ENCODE measurements around the gene SLC39A9. TPM values are rescaled to one million over a fixed set of nuclear protein-coding genes. Genes with fewer than 3 reads are reported as not detected.
"Not testable (repeated sequence)": the region's sequence is repeated elsewhere in the genome, so short reads cannot be mapped to it uniquely, and the experiment has no call there.

The SLC39A9 gene
- total RNA-seq, 4 donors from 2014 or later: 64.9 to 101 (median 81.3) TPM

- H3K27me3 ChIP-seq: no peaks in the 10 kb centered on the region
- 98 to 100% methylated on average over 2 of the region's 2 CpGs for WGBS, 2 donors
- H3K36me3 ChIP-seq: peaks cover 12 to 18% of the 10 kb centered on the region in 2 donors
- intact Hi-C loops (cut with DNase I): no loop called here
- no peaks in the 10 kb centered on the region for H3K4me1 ChIP-seq
- H3K9me3 ChIP-seq: no peaks in the 10 kb centered on the region
- no peak overlapping the region for H3K27ac ChIP-seq
- no peak for DNase-seq
- no peak for TF ChIP-seq CTCF (IDR thresholded peaks at IDR 0.05)
- TF ChIP-seq POLR2A (IDR thresholded peaks at IDR 0.05): no peak
- H3K4me3 ChIP-seq (replicated peaks in 1 of 3): no peak overlapping the region
Observed at GRCh38 chr14:69378274-69378673, 20.2 kb upstream of the SLC39A9 start.

GRCh38 chr14:69387311-69387710, 11.2 kb upstream of the SLC39A9 start:
- H3K9me3 ChIP-seq: no peaks in the 10 kb centered on the region

GRCh38 chr14:69391400-69391799, 7.1 kb upstream of the SLC39A9 start:
- not testable (repeated sequence) for H3K27ac ChIP-seq; H3K9me3 ChIP-seq; H3K4me3 ChIP-seq (replicated peaks in 1 of 3); DNase-seq; H3K27me3 ChIP-seq; H3K4me1 ChIP-seq
- WGBS, 2 donors: 92 to 94% methylated on average over 8 of the region's 8 CpGs
- intact Hi-C loops (cut with DNase I): loop anchor here (10.0 kb wide), 1 partner anchor 373 kb away; the partner anchor contains the start of gene SRSF5
- peaks cover 29 to 43% of the 10 kb centered on the region in 2 donors for H3K36me3 ChIP-seq

More at GRCh38 chr14:69387311-69387710, 11.2 kb upstream of the SLC39A9 start:
- intact Hi-C loops (cut with DNase I): no loop called here
- TF ChIP-seq POLR2A (IDR thresholded peaks at IDR 0.05) (no peak), CTCF (IDR thresholded peaks at IDR 0.05) (no peak)
- Histone ChIP-seq H3K4me3 (replicated peaks in 1 of 3) (no peak overlapping the region), H3K27me3 (no peaks in the 10 kb centered on the region), H3K4me1 (no peaks in the 10 kb centered on the region), H3K36me3 (peaks cover 11 to 30% of the 10 kb centered on the region in 2 donors), H3K27ac (no peak overlapping the region)
- no peak for DNase-seq
- 79 to 83% methylated on average over 3 of the region's 3 CpGs for WGBS, 2 donors

- Histone ChIP-seq H3K4me3 (replicated peaks in 1 of 3) (no peak overlapping the region), H3K27me3 (no peaks in the 10 kb centered on the region), H3K9me3 (no peaks in the 10 kb centered on the region), H3K36me3 (peaks cover 29 to 37% of the 10 kb centered on the region in 2 donors), H3K27ac (no peak overlapping the region), H3K4me1 (peaks cover 8 to 9% of the 10 kb centered on the region in 2 donors)
- TF ChIP-seq CTCF (IDR thresholded peaks at IDR 0.05) (no peak), POLR2A (IDR thresholded peaks at IDR 0.05) (no peak)
- intact Hi-C loops (cut with DNase I): loop anchor here (10.0 kb wide), 1 partner anchor 372 kb away; the partner anchor contains the start of gene SRSF5
- DNase-seq: no peak
- 76 to 94% methylated on average over 3 of the region's 3 CpGs for WGBS, 2 donors
Observed at GRCh38 chr14:69392481-69392880, 6.0 kb upstream of the SLC39A9 start.

- H3K36me3 ChIP-seq: peaks cover 27 to 29% of the 10 kb centered on the region in 2 donors
- intact Hi-C loops (cut with DNase I): loop anchor here (10.0 kb wide), 1 partner anchor 369 kb away; the partner anchor contains the start of gene SRSF5
- H3K27ac ChIP-seq: no peak overlapping the region
- peaks cover 25 to 27% of the 10 kb centered on the region in 2 donors for H3K4me1 ChIP-seq
- no peak for DNase-seq
- no peak overlapping the region for H3K4me3 ChIP-seq (replicated peaks in 1 of 3)
- no peaks in the 10 kb centered on the region for H3K27me3 ChIP-seq
- 87% methylated on average over 4 of the region's 4 CpGs for WGBS, 2 donors
- H3K9me3 ChIP-seq: no peaks in the 10 kb centered on the region
- no peak for TF ChIP-seq CTCF (IDR thresholded peaks at IDR 0.05)
- TF ChIP-seq POLR2A (IDR thresholded peaks at IDR 0.05): no peak
Observed at GRCh38 chr14:69395929-69396328, 2.6 kb upstream of the SLC39A9 start.
